ENCODE results near the gene ABCB8.

GRCh38 chr7:151016942-151017341, 11.3 kb upstream of the ABCB8 start:
- no peak for TF ChIP-seq ERF (CRISPR knock-in tag; IDR thresholded peaks at IDR 0.05)
- TF ChIP-seq DACH1 (IDR thresholded peaks at IDR 0.05; ENCODE audit: partially characterized antibody), result no peak
- TF ChIP-seq CTCF (IDR thresholded peaks at IDR 0.05 in 2 of 3, conservative IDR thresholded peaks at IDR 0.05 in 1 of 3; ENCODE audit: insufficient read depth in 2 of 3, low read depth in 1 of 3, low read length in 3 of 3), result no peak
- TF ChIP-seq ZNF282 (CRISPR knock-in tag; IDR thresholded peaks at IDR 0.05), result no peak
- no peak for TF ChIP-seq GABPA (tag; conservative IDR thresholded peaks at IDR 0.05; ENCODE audit: low read depth)
- TF ChIP-seq MEF2D (tag; conservative IDR thresholded peaks at IDR 0.05; ENCODE audit: low read depth), result no peak
- TF ChIP-seq REST (IDR thresholded peaks at IDR 0.05; ENCODE audit: borderline replicate concordance), result no peak
- no peak for TF ChIP-seq REST (CRISPR knock-in tag; IDR thresholded peaks at IDR 0.05; ENCODE audit: low read depth)

Data from K562 (cell line).